Activated CD4-positive, alpha-beta T cell treated with anti-CD3 and anti-CD28 coated beads, Interleukin-2, Interleukin-4, amounts not matched to agents 100 ng/mL and 50 ng/mL, durations not matched to agents 16 hours and 8 hours (primary cell): ENCODE measurements around the gene DCC.

Experiments used
- DNase-seq: peaks from one replicate; pipeline ENCODE4 v3.0.0-alpha.2; 2020; ENCODE audit warnings: low spot score

Gene DCC

DNA sequence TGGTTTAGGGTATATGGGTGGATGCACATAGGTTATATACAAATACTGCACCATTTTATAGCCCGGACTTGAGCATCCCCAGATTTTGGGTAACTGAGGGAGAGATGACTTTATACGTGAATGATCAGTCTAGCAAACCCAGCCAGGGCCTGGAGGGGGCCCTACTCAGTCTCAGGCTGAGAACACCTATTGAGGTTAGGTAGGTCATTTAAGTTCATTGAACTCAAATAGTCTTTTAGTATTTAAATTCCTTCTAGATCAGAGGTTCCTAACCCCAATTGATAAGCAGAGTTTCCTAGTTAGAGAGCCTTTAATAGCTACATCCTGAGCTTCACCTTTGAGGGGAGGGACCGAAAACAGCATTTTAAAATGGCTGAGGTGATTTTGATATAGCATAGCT, 487.0 kb downstream of the DCC start:
- DNase-seq, result no peak

DNA sequence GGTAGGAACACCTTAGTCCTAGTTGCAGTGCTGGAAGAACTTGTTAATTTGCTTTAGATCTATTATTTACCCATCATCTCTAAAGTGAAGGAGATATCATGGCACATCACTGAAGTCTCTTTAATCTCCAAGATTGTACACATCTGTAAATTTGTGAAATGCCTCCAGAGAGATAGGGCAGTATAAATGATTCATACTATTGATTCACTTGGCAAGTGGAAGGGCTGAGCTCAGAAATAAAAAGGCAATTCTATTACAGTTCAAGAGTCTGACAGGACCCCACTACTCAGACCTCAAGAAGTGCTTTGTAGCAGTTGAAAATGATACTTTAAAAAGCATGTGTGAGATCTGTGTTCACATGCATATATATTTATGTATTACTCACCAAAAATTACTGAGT, 489.3 kb downstream of the DCC start:
- DNase-seq, result no peak

DNA sequence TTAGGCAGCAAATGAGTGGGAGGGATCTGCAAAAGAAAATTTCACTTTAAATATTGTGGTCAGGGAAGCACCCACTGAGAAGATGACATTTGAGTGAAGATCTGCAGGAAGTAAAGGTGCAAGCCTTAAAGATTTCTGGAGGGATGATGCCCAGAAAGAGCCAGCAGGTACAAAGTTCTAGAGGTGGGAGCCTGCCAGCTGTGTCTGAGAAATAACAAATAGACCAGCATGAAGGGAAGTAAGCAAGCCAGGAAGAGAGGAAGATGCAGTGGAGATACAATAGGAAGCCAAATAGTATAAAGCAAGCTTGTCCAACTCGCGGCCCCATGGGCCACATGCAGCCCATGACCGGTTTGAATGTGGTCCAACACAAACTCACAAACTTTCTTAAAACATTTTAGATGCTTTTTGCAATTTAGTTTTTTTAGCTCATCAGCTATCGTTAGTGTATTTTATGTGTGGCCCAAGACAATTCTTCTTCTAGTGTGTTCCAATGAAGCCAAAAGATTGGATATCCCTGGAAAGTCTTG, 489.9 kb downstream of the DCC start:
- no peak for DNase-seq

DNA sequence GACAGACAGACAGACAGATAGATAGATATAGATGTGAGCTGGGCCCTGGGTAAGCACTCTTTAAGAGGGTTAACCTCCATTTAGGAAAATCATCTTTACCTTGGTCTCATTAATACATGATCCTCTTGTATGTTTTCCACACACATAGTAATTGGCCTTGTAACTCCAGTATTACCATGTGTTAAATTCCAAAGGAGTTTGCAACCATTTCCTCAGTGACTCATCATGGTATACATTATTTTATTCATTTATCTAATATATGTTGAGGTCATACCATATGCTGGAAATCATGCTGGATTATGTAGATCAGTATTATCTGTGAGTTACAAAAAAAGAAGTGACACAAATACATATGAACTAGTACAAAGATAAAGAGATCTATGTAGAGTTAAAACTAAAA, 504.3 kb downstream of the DCC start:
- DNase-seq, result no peak

DNA sequence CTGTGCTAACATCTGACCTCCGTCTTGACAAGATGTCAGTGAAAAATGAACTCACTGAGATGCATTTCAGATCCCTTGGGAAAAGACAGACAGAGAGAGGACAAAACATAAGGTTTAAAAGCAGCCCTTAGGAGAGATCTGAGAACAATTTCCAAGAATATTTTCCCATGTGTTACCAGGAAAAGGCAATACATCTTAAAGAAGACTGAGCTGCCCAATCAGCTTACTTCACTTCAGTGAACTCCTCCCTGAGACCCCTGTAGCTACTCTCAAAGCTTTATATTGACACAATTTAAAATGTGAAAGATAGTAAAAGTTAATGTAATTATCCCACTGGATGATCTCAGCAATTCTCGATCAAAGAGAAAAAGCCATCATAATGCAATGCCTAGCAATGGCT, 505.0 kb downstream of the DCC start:
- DNase-seq, result no peak

DNA sequence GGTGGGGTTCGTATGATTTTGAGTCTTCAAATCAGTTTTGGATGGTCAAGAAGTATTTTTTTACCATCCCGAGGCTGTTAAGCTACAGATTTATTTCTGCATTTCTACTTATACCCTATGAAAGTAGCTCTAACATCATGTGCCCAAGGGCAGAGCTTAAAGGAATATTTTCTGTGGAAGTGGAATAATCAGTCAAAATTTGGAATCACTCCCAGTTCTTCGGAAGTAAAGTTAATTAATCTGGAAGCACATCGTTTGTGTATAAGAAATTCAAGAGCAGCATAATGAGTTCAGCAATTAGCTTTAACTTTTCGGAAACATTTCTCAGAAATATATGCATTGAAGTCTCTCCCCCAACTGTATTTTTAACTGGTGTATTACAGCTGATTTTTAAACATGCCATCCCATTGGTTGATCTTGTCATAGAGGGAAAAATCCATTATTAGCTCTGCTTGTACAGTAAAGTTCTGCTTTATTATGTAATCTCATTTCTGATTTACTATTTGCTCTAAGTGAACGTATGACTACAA, 510.1 kb downstream of the DCC start:
- DNase-seq, result no peak

DNA sequence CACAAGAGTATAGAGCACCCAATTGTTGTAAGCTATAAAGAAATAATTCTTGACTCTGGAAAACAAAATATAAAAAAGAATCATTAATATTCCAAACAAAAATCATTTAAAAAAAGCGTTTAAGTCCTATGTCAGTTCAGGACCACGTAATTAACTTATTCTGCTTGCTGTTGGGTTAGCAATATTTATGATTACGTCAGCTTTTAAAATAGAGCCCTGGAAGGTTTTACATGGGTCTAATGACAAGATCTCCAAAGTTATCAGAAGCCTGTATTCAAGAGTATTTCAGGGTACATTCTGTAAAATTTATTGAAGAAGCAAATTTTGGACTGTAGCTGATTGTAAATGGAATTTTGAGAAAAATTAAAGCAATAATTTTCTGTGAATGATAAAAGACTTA, 521.6 kb downstream of the DCC start:
- DNase-seq, result no peak

DNA sequence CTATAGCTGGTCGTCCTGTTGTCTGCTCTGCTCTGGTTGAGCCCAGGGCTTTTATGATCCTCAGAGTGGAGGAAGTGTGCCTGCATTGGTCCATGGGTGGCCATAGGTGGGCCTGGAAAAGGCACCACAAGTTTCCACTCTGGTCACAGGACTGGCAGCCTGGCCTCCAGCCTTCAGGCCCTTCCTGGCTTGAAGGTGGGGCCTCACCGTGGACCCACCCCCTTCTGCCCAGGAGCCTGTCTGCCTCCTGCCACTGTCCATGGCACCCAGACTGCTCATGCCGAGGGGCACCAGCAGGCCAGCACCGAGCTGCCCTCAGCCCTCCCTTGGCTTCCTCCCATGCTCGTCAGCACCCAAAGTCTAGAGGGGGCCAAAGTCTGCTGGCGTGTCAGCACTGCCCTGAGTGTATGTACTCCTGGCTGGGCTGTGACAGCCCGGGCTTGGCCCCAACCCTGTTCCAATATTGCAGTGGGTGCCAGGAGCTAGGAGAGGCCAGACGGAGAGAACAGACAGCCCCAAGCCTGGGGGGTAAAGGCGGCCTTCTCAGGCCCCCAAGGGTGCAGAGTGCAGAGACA, 529.4 kb downstream of the DCC start:
- no peak for DNase-seq

DNA sequence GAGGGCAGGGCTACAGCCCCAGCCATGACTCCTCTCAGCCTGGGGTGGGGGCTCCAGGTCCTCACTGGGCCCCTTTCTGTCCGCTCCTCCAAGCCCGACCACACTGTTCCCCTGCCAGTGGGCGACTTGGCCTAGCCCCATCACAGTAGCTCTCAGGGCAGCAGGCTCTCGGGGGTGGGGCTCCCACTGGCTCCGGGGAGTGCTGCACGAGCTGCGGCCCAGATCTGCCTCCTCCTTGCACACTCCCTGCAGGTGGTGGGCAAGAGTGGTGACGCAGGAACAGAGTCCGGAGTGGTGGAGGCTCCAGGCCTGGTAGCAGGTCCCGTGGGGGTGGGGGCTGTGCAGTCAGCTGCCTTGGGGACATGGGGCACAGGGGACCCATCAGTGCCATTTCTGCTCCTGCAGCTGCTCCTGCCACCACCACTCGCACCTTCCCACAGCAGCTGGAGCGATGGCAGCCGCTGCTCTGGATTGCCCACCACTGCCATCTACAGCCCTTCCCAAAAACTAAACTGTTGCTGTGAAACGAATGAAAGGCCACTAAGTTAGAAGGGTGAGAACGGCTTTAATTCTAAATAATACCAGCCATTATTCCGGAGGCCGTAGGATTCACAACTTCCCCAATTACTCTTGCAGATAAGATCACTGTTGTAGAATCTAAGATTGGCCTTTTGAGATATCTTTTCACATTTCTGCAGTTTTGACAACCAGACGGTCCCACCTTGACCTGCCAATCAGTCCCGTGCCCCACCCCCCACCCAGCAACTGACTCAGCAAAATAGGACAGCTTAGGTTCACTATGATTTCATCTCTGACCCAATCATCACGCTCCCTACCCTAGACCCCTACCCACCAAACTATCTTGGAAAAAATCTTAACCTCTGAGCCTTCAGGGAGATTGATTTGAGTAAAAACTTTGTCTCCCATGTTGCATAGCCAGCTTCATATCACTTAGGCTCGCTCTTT, 530.2 kb downstream of the DCC start:
- no peak for DNase-seq

DNA sequence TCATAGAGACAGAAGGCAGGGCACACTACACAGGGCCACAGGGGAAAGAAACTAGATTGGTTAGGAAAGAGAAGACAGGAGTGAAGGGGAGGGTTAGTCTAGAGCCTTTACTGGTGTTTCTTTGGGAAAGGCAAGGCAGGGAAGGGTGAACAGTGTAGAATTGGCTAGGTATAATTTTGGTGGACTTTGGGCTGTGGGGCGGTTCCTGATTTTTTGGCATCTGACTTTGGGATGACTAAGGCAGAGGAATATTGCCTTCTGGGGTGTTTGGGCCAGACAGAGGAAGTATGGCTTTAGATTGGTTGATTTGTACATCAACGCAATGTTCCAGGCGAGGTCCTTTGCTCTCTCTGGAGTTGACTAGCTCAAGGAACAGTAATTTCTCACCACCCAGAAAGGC, 534.8 kb downstream of the DCC start:
- no peak for DNase-seq

DNA sequence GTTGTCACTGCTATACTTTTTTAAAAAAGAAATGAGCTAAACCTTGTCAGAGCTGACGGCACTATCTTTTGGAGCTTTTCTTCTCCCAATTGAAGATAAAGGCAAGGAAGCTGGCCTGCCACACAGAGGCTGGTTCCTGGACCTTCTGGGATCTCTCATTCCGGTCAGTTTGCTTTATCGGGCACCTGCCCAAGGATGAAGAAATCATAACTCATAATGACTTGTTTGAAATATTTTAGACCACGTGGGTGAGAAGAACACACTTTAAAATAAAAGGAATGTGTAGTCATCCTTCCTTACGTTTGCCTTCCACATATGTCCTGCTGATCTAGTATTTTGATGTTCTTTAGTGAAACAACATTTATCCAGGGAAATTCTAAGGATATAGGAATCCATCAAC, 535.7 kb downstream of the DCC start:
- DNase-seq, result no peak

DNA sequence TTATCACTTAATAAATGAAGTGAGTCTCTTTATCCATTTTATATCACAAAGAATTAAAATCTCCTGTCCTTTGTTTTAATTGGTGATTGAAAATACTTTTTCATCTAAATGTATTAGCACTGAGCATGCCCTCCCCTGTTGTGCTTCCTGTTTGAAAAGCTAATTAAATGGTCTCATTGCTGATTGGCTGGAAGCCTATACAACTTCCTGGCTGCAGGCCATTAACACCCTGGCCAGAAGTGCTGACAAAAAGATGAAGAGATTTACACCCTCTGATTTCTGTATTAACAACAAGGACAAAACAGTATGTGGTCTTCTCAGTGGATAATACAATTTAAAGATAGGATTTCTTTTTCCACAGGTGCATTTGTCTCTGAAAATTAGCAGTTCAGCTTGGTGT, 548.0 kb downstream of the DCC start:
- DNase-seq, result no peak

DNA sequence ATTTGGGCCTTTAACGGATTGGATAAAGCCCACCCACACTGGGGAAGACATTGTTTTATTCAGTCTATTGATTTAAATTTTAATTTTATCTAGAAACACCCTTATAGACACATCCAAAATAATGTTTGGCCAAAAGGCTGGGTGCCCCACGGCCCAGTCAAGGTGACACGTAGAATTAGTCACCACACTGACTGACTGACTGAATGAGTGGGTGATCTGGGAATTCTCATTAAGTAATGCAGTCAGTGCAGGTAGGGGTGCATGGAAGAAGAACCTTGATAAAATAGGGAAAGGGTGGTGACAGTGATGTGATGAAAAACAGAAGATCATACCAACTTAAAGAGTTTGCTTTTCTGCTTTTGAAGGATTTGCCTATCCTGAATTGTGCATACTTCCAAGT, 554.8 kb downstream of the DCC start:
- DNase-seq, result no peak

DNA sequence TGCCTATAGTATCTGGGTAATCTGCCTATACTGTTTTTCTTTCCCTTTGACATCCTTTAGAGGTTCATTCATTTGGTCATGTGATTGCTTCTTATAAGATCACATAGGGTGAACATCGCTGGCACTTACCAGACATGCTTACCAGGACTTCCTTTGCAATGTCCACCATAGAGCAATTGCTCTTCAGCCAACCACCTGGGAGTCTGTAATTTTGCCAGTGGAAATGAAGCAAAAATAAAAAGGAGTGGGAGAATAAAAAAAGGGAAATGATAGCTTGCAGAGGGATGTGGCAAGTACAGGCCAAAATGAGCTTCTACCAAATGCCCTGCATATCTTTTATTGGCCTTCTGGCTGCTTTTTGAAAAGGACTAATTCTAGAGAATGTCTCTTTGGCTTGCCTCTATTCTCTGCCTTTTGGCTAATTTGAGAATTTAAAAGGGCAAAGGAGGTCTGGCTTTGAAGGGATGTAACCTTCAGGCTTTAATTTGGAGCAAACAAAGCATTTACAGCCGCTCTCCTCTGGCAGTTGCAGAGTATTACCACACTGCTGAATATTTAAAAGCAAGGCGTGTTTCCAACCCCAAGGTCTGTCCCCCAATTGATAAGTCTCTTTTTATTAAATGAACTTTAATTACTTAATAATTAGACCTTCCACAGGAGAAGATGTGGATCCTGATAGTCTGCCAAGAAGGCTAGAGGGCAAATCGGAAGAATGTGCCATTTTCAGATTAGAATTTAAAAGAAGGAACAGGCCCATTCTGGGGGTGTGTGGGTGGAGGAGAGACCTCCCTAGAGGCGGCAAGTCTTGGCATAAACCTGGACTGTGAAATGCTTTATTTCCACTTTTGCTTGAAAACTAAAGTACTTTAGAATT, 557.9 kb downstream of the DCC start:
- DNase-seq, result no peak

DNA sequence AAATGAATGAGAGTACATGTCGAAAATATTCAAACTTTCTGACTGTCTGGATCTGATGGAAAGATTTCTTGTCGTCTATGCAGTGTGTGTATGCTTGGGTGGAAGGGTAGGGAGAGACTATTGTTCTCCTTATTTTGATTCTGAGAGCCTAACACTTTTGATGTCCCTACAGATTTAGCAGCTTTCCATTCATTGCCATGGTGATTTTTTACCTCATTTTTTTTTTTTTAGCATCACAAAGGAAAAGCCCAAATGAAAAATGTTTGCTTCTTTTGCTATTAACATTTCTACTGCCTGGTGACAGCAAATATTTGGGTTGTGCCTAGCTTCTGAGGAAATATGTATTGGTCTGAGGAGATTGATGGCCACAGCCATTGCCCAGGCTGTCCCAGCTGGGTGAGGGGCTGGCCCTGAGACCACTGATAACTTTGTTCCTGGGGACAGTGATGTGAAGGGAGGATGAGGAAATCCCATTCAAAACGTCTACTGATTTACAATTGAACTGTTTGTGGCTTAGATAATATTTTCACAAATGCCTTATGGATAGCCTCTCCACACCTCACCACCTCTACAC, 558.6 kb downstream of the DCC start:
- no peak for DNase-seq

DNA sequence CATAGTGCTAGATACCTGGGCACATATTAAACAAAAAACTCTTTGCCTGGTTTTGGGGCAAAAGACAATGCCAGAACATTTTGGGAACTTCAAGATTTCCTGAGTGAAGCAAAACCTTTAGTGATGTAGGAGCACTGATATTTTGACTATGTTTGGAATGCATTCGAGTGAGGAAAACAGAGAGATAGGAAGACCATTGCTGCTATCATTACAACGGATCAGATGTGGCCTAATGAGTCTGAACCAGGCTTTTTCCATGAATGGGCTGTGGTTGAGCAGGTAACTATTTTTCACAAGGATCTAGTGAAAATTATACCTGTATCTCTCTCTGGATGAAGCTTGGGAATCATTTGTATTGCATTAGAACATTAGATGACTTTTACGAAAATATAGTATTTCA, 562.2 kb downstream of the DCC start:
- no peak for DNase-seq

DNA sequence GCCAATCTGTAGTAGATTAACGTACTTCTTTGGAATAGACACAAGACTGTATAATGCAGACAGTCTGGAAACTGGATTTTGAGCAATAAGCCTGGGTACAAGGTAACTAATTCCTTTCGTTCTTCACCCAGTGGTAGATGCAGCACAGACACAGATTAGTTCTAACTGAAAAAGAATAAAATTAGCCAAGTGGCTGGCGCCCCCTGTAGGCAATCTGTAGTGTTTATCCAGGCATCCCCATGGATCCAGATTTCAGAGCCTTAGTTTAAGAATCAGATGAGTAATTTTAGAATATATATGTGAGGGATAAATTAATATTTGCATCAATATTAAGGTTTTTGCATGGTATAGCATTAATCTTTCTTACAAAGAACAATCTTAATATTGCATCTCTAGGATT, 563.9 kb downstream of the DCC start:
- peak; percentile 17 for DNase-seq

DNA sequence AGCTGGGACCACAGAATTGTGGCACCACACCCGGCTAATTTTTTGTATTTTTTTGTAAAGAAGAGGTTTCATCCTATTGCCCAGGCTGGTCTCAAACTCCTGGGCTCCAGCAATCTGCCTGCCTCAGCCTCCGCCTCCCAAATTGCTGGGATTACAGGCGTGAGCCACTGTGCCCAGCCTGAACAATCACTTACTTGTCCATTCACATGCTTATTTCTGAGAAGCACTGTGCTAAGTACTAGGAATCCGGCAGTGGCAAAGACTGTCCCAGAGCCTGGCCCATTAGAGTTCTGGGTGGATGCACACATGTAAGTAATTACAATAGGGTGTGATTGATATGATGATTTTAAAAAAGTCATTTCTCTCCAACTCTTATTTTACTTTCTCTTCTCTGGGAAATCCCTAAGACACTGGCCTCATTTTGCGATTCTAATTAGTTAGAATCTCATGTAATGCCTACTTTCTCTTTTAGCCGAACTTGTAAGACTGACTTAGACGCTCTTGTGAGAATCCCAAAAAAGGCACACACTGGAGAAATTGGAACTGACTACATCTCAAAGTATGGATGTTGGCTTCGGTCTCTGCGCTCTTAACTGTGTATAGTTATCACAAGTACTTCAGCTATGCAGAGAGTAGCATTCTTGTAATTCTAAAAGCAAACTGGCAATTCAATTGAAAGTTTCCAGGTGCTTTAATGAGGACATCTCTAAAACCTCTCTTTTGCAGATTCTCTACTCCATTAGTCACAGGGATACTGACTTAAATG, 567.7 kb downstream of the DCC start:
- no peak for DNase-seq

DNA sequence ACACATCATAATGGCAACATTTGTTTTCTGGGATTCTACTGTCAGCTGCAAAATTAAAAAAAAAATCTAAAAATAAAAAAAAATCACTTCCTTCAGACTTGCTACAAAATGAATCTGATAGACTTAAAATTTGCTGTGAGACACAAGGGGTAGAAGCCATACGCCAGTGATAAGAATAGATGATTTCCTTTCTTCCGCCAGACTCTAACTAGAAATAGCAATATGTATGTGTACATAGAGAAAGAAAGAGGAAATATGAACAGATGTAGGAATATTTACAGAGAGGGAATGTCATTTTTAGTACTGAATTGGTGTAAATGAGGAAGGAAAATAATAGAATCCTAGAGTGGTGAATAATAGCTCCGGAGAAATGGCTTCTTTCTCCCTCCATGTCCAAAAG, 574.2 kb downstream of the DCC start:
- no peak for DNase-seq

DNA sequence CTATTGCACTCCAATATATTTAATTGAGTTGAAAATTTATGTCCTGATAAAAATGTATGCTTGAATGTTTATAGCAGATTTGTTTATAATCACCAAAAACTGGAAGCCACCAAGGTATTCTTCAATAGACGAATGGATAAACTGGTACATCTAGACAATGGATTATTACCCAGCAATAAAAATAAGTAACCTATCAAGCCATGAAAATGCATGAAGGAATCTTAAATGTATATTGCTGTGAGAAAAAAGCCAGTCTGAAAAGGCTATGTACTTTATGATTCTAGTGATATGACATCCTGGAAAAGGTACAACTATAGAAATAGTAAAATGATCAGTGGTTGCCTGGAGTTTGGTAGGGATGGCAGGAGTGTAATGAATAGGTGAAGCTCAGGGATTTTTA, 580.7 kb downstream of the DCC start:
- DNase-seq, result no peak

DNA sequence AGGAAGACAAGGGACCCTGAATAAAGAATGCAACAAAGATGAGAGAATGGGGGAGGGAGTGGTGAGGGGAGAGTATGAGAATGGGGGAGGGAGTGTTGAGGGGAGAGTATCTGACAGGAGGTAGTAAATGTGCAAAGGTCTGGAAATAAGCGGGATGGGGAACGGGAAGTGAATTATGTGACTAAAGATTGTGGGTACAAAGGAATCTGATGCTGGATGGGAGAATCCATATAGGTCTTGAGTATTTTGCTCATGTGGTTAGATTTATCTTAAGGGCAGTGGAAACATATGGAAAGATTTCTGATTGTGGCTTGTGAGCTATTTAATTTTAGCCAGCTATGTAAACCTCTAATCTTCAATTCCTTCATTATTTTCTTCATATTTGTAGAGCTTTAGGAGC, 593.4 kb downstream of the DCC start:
- DNase-seq, result no peak
